HepG2 (cell line): ENCODE measurements around the gene SYNGAP1. TPM values are rescaled to one million over a fixed set of nuclear protein-coding genes. Genes with fewer than 3 reads are reported as not detected.

Experiments
- ZFYVE20 ChIP-seq: sonication (generic); formaldehyde crosslinking; IDR thresholded peaks from 2 replicates; pipeline ENCODE4 v1.8.0; 2023; ENCODE audit warnings: low read depth, mild to moderate bottlenecking, moderate library complexity, missing genetic modification reagents, borderline replicate concordance
- ZNF264 ChIP-seq: sonication (generic); formaldehyde crosslinking; IDR thresholded peaks from 2 replicates; pipeline ENCODE4 v1.4.0; 2020; ENCODE audit warnings: missing genetic modification reagents
- ZNF337 ChIP-seq: sonication (generic); formaldehyde crosslinking; IDR thresholded peaks from 2 replicates; pipeline ENCODE4 v1.5.1; 2020; ENCODE audit warnings: missing genetic modification reagents, low read depth, mild to moderate bottlenecking, borderline replicate concordance
- polyA plus RNA-seq, 8 experiments: library from polyadenylated mRNA; depleted of rRNA in 3 of 8; stranded (reverse) in 7 of 8; unstranded in 1 of 8; fragments of >200 nt; fragmentation: Illumina TruSeq in 4 of 8; extraction: Trizol in 4 of 8; gene quantifications; 2 replicates each; pipeline versions ENCODE4 v1.2.1 to v1.2.3, GENCODE V29; 2011 to 2016; ENCODE audit warnings: low read depth in 4 of 8, missing spikeins in 1 of 8, mixed read lengths in 1 of 8; ENCODE audit not compliant: insufficient read depth in 1 of 8
- total RNA-seq, 5 experiments: library from RNA; depleted of rRNA; stranded (reverse); fragments of >200 nt; fragmentation: Illumina TruSeq; extraction: Trizol; gene quantifications; 2 replicates each; pipeline ENCODE4 v1.2.3, GENCODE V29; 2016; ENCODE audit warnings: low read depth in 1 of 5
- TF ChIP-seq, protein P1 (sequence below): sonication (generic); formaldehyde crosslinking; IDR thresholded peaks from 2 replicates; pipeline ENCODE4 v1.4.0; 2020; ENCODE audit warnings: missing genetic modification reagents
- TF ChIP-seq, protein P2 (sequence below): IDR thresholded peaks from 2 replicates; pipeline ENCODE4 v1.6.1; 2012; ENCODE audit warnings: low read depth, low read length, improper control_type of control experiment
- TF ChIP-seq, protein P3 (sequence below): sonication (generic); formaldehyde crosslinking; IDR thresholded peaks from 2 replicates; pipeline ENCODE4 v1.5.1; 2020; ENCODE audit warnings: missing genetic modification reagents, mild to moderate bottlenecking, borderline replicate concordance
- TF ChIP-seq, protein P4 (sequence below): IDR thresholded peaks from 2 replicates; pipeline ENCODE4 v1.6.1; 2016; ENCODE audit warnings: missing compliant biosample characterization, missing genetic modification reagents, borderline replicate concordance

Gene SYNGAP1
- total and polyA plus RNA-seq, 2 of the 13 experiments (the other 11 are each of a cell fraction or from before 2014, with no cell fraction given), result 0.75 to 1.1 TPM

DNA sequence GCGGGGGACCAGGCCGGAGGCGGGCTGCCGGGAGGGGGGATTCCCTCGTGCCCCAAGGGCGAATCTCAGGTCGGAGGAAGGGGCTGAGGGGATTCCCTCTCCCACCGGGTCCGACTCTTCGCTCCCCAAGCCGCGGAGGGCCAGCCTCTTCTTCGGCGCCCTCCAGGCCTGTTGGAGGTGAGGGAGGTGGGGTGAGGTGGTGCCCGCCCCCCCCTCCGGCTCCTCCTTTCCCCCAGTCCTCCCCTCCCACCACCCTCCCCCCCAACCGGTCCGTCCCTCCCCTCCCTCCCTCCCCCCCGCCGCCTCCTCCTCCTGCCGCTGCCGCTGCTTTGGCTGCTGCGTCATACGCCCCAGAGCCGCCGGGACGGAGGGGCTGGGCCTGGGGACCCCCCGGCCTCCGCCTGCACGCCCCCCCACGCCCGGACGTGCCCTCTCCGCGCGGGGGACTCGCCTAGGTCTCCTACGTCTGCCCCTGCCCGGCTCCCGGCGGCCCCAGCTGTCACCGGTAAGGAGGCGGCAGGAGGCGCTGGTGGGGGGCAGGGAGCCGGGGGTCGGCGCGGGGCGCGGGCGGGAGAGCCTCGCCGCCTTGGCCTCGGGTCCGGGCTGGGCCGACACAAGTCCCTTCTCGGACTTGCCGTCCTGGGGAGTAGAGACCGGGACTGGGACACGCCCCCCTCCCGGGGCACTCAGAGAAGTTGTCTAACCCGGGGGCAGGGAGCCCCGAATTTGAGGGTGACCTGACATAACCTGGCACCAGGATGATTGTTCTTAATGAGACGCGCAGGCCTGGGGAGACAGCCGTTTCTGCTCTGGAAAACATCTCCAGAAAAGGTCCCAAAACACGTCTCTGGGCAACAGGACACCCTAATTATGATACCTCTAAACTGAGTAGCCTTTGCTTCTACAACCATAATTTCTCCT lies 8.9 kb upstream of the SYNGAP1 start, which contains the start of gene PHF1 (continued):
- TF ChIP-seq, protein P1, sequence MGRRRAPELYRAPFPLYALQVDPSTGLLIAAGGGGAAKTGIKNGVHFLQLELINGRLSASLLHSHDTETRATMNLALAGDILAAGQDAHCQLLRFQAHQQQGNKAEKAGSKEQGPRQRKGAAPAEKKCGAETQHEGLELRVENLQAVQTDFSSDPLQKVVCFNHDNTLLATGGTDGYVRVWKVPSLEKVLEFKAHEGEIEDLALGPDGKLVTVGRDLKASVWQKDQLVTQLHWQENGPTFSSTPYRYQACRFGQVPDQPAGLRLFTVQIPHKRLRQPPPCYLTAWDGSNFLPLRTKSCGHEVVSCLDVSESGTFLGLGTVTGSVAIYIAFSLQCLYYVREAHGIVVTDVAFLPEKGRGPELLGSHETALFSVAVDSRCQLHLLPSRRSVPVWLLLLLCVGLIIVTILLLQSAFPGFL (CRISPR knock-in tag), result no peak
- TF ChIP-seq, protein P2, sequence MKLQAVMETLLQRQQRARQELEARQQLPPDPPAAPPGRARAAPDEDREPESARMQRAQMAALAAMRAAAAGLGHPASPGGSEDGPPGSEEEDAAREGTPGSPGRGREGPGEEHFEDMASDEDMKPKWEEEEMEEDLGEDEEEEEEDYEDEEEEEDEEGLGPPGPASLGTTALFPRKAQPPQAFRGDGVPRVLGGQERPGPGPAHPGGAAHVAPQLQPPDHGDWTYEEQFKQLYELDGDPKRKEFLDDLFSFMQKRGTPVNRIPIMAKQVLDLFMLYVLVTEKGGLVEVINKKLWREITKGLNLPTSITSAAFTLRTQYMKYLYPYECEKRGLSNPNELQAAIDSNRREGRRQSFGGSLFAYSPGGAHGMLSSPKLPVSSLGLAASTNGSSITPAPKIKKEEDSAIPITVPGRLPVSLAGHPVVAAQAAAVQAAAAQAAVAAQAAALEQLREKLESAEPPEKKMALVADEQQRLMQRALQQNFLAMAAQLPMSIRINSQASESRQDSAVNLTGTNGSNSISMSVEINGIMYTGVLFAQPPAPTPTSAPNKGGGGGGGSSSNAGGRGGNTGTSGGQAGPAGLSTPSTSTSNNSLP, result no peak
- TF ChIP-seq, protein P3, sequence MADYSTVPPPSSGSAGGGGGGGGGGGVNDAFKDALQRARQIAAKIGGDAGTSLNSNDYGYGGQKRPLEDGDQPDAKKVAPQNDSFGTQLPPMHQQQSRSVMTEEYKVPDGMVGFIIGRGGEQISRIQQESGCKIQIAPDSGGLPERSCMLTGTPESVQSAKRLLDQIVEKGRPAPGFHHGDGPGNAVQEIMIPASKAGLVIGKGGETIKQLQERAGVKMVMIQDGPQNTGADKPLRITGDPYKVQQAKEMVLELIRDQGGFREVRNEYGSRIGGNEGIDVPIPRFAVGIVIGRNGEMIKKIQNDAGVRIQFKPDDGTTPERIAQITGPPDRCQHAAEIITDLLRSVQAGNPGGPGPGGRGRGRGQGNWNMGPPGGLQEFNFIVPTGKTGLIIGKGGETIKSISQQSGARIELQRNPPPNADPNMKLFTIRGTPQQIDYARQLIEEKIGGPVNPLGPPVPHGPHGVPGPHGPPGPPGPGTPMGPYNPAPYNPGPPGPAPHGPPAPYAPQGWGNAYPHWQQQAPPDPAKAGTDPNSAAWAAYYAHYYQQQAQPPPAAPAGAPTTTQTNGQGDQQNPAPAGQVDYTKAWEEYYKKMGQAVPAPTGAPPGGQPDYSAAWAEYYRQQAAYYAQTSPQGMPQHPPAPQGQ (CRISPR knock-in tag), result no peak
- TF ChIP-seq ZNF337, result no peak
- no peak for TF ChIP-seq ZNF264 (CRISPR knock-in tag)
- no peak for TF ChIP-seq ZFYVE20 (CRISPR knock-in tag)
- TF ChIP-seq, protein P4, sequence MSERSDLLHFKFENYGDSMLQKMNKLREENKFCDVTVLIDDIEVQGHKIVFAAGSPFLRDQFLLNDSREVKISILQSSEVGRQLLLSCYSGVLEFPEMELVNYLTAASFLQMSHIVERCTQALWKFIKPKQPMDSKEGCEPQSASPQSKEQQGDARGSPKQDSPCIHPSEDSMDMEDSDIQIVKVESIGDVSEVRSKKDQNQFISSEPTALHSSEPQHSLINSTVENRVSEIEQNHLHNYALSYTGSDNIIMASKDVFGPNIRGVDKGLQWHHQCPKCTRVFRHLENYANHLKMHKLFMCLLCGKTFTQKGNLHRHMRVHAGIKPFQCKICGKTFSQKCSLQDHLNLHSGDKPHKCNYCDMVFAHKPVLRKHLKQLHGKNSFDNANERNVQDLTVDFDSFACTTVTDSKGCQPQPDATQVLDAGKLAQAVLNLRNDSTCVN (CRISPR knock-in tag), result no peak
